AML-193 (cell line): Measurements from ENCODE around the gene KLHL30.
A peak's percentile ranks its signal among the peaks of the same experiment; 100 is the strongest.

Source experiments
- DNase-seq, 2 experiments: peaks; one replicate each; lab custom pipeline; 2025; lab: John Stamatoyannopoulos, UW

KLHL30 gene

GRCh38 chr2:238149841-238150572 is 11.5 kb downstream of the KLHL30 start:
- DNase-seq: no peak

- DNase-seq: no peak
These were observed 12.2 kb downstream of the KLHL30 start for GRCh38 chr2:238150686-238151085.

GRCh38 chr2:238151205-238151604 is 12.7 kb downstream of the KLHL30 start:
- DNase-seq: no peak

- no peak for DNase-seq
These were observed 13.3 kb downstream of the KLHL30 start for GRCh38 chr2:238151628-238152235.

GRCh38 chr2:238152771-238153688 is 14.6 kb downstream of the KLHL30 start:
- DNase-seq: no peak

GRCh38 chr2:238154570-238154969 is 16.1 kb downstream of the KLHL30 start:
- DNase-seq: no peak

GRCh38 chr2:238155051-238155760 is 16.7 kb downstream of the KLHL30 start:
- DNase-seq: no peak

- DNase-seq: no peak
These were observed 17.6 kb downstream of the KLHL30 start for GRCh38 chr2:238155761-238156694.

GRCh38 chr2:238157506-238158017 is 19.1 kb downstream of the KLHL30 start:
- DNase-seq: no peak

GRCh38 chr2:238158018-238158508 is 19.6 kb downstream of the KLHL30 start:
- no peak for DNase-seq

GRCh38 chr2:238158509-238159070 is 20.1 kb downstream of the KLHL30 start, which contains the start of gene ERFE:
TSS of gene ERFE (plus strand) at chr2:238158970. CDS start at chr2:238159008, 38 bp downstream.
- DNase-seq: peak in 1 of 2 experiments; percentile 8

- no peak for DNase-seq
These were observed 20.6 kb downstream of the KLHL30 start for GRCh38 chr2:238159071-238159539.

GRCh38 chr2:238159661-238160205 is 21.3 kb downstream of the KLHL30 start:
- DNase-seq: no peak

GRCh38 chr2:238160206-238161129 is 22.0 kb downstream of the KLHL30 start:
- no peak for DNase-seq

- DNase-seq: no peak
These were observed 23.0 kb downstream of the KLHL30 start for GRCh38 chr2:238161291-238162051.

GRCh38 chr2:238162251-238162845 is 23.9 kb downstream of the KLHL30 start:
- DNase-seq: no peak

GRCh38 chr2:238162846-238163441 is 24.5 kb downstream of the KLHL30 start:
- no peak for DNase-seq
